RWPE1 (cell line): ENCODE measurements around the gene AEBP1.

Source experiments
- CTCF ChIA-PET: fragments of 350-600 bp; sonication (Branson Sonifier 250); formaldehyde crosslinking; extraction: SDS; loops from one replicate; lab custom pipeline; 2021; lab: Yijun Ruan, JAX
- POLR2A ChIA-PET: fragments of 400-600 bp; formaldehyde crosslinking; extraction: SDS; loops from one replicate; lab custom pipeline; 2020; ENCODE audit warnings: antibody characterized with exemption; ENCODE audit not compliant: low non-redundant PET; lab: Yijun Ruan, JAX
- DNase-seq: peaks from one replicate; pipeline ENCODE4 v3.0.0; 2012; ENCODE audit warnings: low spot score
- H3K27ac ChIP-seq: fragments of 450-650 bp; 2 replicates; pipeline ENCODE4 v1.5.1; 2017
- CTCF ChIP-seq: fragments of 450-650 bp; conservative IDR thresholded peaks from 2 replicates; pipeline ENCODE4 v1.5.1; 2017; ENCODE audit warnings: low read depth, mild to moderate bottlenecking

The AEBP1 gene

GRCh38 chr7:44059219-44060090 is 44.7 kb upstream of the AEBP1 start:
- peak overlapping the region; percentile 49 for H3K27ac ChIP-seq
- ChIA-PET POLR2A (no interaction called here), CTCF (no interaction called here)
- DNase-seq, result no peak
- TF ChIP-seq CTCF, result no peak

DNA sequence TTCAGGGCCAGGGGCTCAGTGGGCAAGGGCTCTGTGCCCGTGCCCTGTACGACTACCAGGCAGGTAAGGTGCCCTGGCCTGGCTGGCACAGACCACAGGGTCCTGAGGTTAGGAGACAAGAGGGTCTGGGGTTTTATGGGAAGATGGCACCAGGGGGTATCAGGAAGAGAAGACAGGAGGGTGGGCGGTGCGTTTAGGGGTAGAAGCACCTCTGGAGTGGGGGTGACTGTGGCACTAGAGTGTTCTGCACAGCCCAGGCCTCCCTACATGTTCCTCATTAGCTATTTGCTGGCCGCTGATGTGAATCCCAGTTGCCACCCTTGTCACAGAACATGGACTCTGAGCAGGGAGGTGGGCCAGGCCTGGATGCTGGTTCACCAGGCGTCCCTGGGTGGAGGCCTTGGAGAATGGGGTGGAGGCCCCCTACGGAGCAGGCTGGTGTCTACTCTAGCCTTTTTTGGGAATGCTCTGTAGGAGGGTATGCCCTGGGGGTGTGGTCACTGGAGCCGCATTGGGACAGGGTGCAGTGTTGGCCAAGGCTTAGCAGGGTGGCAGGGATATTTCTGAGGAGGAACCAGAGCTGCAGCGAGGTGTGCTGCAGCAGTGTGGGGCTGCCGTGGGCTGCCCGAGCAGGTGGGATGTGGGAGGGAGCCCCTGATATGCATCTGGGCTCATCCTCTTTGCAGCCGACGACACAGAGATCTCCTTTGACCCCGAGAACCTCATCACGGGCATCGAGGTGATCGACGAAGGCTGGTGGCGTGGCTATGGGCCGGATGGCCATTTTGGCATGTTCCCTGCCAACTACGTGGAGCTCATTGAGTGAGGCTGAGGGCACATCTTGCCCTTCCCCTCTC is 43.8 kb upstream of the AEBP1 start:
- DNase-seq, result no peak
- TF ChIP-seq CTCF, result no peak
- POLR2A ChIA-PET, result no interaction called here
- CTCF ChIA-PET, result interaction anchor here (0.7 kb wide), 1 partner anchor 213 kb away, joined by 3 read pairs; no protein-coding TSS in a partner anchor
- peak overlapping the region; percentile 49 for H3K27ac ChIP-seq

GRCh38 chr7:44060948-44061644 is 43.0 kb upstream of the AEBP1 start:
- no peak for TF ChIP-seq CTCF
- ChIA-PET CTCF (interaction anchor here (0.7 kb wide), 1 partner anchor 214 kb away, joined by 3 read pairs; no protein-coding TSS in a partner anchor), POLR2A (no interaction called here)
- H3K27ac ChIP-seq, result peak overlapping the region; percentile 49
- no peak for DNase-seq

DNA sequence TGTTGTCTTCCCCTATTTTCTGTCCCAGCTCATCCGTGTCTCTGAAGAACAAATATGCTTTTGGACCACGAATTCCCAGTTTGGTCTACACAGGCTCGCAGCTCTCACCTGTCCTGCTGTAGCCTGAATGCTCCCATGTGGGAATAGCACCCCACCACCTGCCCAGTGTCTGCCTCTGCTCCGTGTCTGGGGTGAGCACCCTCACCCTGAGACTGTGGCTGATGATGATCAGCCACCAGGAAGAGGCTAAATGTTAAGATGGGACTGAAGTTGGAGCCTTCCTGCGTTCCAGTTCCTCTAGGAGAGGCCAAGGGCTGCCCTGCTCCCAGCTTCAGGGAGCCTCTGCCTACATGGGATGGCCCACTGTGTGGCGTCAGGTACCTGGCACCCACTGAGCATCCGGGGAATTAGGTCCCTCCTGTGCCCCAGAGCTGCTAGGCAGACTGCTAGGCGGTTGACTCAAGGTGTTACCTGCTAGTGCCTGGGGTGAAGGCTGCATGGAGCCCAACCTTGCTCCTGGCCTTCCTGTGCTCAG is 42.4 kb upstream of the AEBP1 start:
- ChIA-PET POLR2A (no interaction called here), CTCF (no interaction called here)
- DNase-seq, result no peak
- H3K27ac ChIP-seq, result peak overlapping the region; percentile 49
- TF ChIP-seq CTCF, result no peak

- POLR2A ChIA-PET, result no interaction called here
- TF ChIP-seq CTCF, result no peak
- H3K27ac ChIP-seq, result peak overlapping the region; percentile 49
- no peak for DNase-seq
- CTCF ChIA-PET, result no interaction called here
Observed at GRCh38 chr7:44062180-44062902, 41.8 kb upstream of the AEBP1 start.
